PC-3 (cell line): ENCODE results near the gene PEPD. TPM values are rescaled to one million over a fixed set of nuclear protein-coding genes. Genes with fewer than 3 reads are reported as not detected.

Experiments
- ATAC-seq: fragments of 200-7000 bp; cut with Tn5 transposase; 2 replicates; pipeline ENCODE4 v1.9.1; 2020; ENCODE audit warnings: mild to moderate bottlenecking, moderate library complexity
- BruUV-seq: library from RNA; stranded (reverse); fragments of 400-500 nt; replicated peaks from 2 replicates; lab custom pipeline; 2021; lab: Mats Ljungman, UMichigan
- CTCF ChIA-PET: fragments of 300-600 bp; sonication (Branson Sonifier 250); formaldehyde crosslinking; loops from one replicate; lab custom pipeline; 2022; ENCODE audit warnings: antibody characterized with exemption; lab: Charles Lee
- POLR2A ChIA-PET: fragments of 300-600 bp; sonication (Branson Sonifier 250); formaldehyde crosslinking; loops from one replicate; lab custom pipeline; 2022; ENCODE audit warnings: antibody characterized with exemption; ENCODE audit not compliant: unreplicated experiment; lab: Charles Lee
- DNase-seq: peaks from one replicate; pipeline ENCODE4 v3.0.0-alpha.2; 2015
- H2AFZ ChIP-seq: fragments of 300-600 bp; sonication (generic); 2 replicates; pipeline ENCODE4 v1.6.0; 2016; ENCODE audit warnings: antibody characterized with exemption, low read length
- H3F3A ChIP-seq: fragments of 300-600 bp; sonication (generic); one replicate; pipeline ENCODE4 v1.6.0; 2017; ENCODE audit warnings: antibody characterized with exemption, low read length, control low read depth, mild to moderate bottlenecking; ENCODE audit not compliant: unreplicated experiment
- H3K27ac ChIP-seq: fragments of 300-600 bp; sonication (generic); 2 replicates; pipeline ENCODE4 v1.5.1; 2016; ENCODE audit warnings: mild to moderate bottlenecking, low read length
- H3K27me3 ChIP-seq: fragments of 300-600 bp; sonication (generic); 2 replicates; pipeline ENCODE4 v1.6.1; 2016; ENCODE audit warnings: low read length, mixed read lengths
- H3K36me3 ChIP-seq: fragments of 300-600 bp; sonication (generic); 2 replicates; pipeline ENCODE4 v1.6.1; 2016; ENCODE audit warnings: low read depth, mixed run types, low read length, mixed read lengths
- H3K4me1 ChIP-seq: fragments of 300-600 bp; sonication (generic); 2 replicates; pipeline ENCODE4 v1.5.1; 2016; ENCODE audit warnings: low read length; ENCODE audit not compliant: insufficient read depth
- H3K4me2 ChIP-seq: fragments of 300-600 bp; sonication (generic); 2 replicates; pipeline ENCODE4 v1.6.0; 2016; ENCODE audit warnings: low read length
- H3K4me3 ChIP-seq: fragments of 300-600 bp; sonication (generic); 2 replicates; pipeline ENCODE4 v1.5.1; 2016; ENCODE audit warnings: mild to moderate bottlenecking, low read length, mixed read lengths
- H3K79me2 ChIP-seq: fragments of 300-600 bp; sonication (generic); 2 replicates; pipeline ENCODE4 v1.6.1; 2017; ENCODE audit warnings: low read length, mixed read lengths
- H3K9ac ChIP-seq: fragments of 300-600 bp; sonication (generic); 2 replicates; pipeline ENCODE4 v1.6.0; 2016; ENCODE audit warnings: mild to moderate bottlenecking, low read length
- H3K9me2 ChIP-seq: fragments of 300-600 bp; sonication (generic); replicated peaks from 2 replicates; pipeline ENCODE4 v1.6.1; 2016; ENCODE audit warnings: mixed run types, low read length, mixed read lengths
- H3K9me3 ChIP-seq: fragments of 300-600 bp; sonication (generic); 2 replicates; pipeline ENCODE4 v1.6.1; 2016; ENCODE audit warnings: low read length, mixed read lengths
- H4K20me1 ChIP-seq: fragments of 300-600 bp; sonication (generic); 2 replicates; pipeline ENCODE4 v1.6.1; 2016; ENCODE audit warnings: low read length, mixed read lengths
- CTCF ChIP-seq: fragments of 300-600 bp; sonication (generic); conservative IDR thresholded peaks from 2 replicates; pipeline ENCODE4 v1.5.1; 2017; ENCODE audit warnings: antibody characterized with exemption, low read depth, mild to moderate bottlenecking, low read length
- EZH2 ChIP-seq: fragments of 300-600 bp; sonication (generic); IDR thresholded peaks from one replicate; pipeline ENCODE4 v1.6.1; 2017; ENCODE audit warnings: antibody characterized with exemption, mild to moderate bottlenecking, low read length; ENCODE audit not compliant: unreplicated experiment
- EZH2phosphoT487 ChIP-seq: fragments of 300-600 bp; sonication (generic); IDR thresholded peaks from 2 replicates; pipeline ENCODE4 v1.6.1; 2018; ENCODE audit warnings: mild to moderate bottlenecking, antibody characterized with exemption, low read length, borderline replicate concordance
- intact Hi-C: fragments of 100-400 bp; cut with micrococcal nuclease; formaldehyde crosslinking; loops from 2 replicates; pipeline ENCODE4 v1.9.0; 2023
- total RNA-seq: library from RNA; depleted of rRNA; stranded (reverse); fragments of >200 nt; gene quantifications from 2 replicates; pipeline ENCODE4 v1.2.3, GENCODE V29; 2014

The PEPD gene
- total RNA-seq, 1 experiment from 2014 or later = 53.4 TPM

GRCh38 chr19:33424181-33424580 is 97.4 kb downstream of the PEPD start:
- TF ChIP-seq EZH2 (no peak), CTCF (no peak), EZH2phosphoT487 (no peak)
- no peaks in the 10 kb centered on the region for H3K4me1 ChIP-seq
- no peaks in the 10 kb centered on the region for H3K9me3 ChIP-seq
- BruUV-seq = no TSS peak
- H3F3A ChIP-seq = no peaks in the 10 kb centered on the region
- H3K79me2 ChIP-seq = no peaks in the 10 kb centered on the region
- no peaks in the 10 kb centered on the region for H3K9me2 ChIP-seq
- H3K4me2 ChIP-seq = no peak overlapping the region
- DNase-seq (no peak), ATAC-seq (no peak)
- intact Hi-C loops = no loop called here
- no peak overlapping the region for H2AFZ ChIP-seq
- H3K4me3 ChIP-seq = no peak overlapping the region
- H3K36me3 ChIP-seq = no peaks in the 10 kb centered on the region
- H3K9ac ChIP-seq = no peak overlapping the region
- H3K27me3 ChIP-seq = no peaks in the 10 kb centered on the region
- no peaks in the 10 kb centered on the region for H4K20me1 ChIP-seq
- H3K27ac ChIP-seq = no peak overlapping the region
- ChIA-PET CTCF (no interaction called here), POLR2A (no interaction called here)

DNA sequence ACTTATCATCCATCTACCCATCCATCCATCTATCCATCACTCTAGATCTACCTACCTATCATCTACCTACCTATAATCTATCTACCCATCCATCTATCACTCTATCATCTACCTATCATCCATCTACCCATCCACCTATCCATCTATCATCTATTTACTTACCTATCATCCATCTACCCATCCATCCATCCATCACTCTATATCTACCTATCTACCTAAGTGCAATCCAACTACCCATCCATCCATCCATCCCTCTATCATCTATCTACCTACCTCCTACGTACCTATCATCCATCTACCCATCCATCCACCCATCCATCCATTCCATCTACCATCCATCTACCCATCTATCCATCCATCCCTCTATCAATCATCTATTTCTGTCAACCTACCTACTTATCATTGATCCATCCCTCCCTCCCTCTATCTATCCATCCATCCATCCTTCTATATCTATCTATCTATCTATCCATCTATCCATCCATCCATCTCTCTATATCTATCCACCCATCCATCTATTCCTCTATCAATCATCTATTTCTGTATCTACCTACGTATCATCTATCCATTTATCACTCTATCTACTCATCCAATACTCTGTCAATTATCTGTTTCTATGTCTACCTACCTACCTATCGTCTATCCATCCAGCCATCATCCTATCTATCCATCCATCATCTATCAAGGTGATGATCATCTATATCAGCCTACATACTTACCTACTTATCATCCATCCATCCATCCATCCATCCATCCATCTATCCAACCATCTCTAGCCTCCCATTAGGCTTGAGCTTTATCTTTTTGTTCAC is 99.0 kb downstream of the PEPD start:
- no TSS peak for BruUV-seq
- Histone ChIP-seq H3K9me2 (no peaks in the 10 kb centered on the region), H3K4me1 (no peaks in the 10 kb centered on the region), H2AFZ (no peak overlapping the region), H3K27me3 (no peaks in the 10 kb centered on the region), H3K9me3 (no peaks in the 10 kb centered on the region), H3K9ac (no peak overlapping the region), H3F3A (no peaks in the 10 kb centered on the region), H3K36me3 (no peaks in the 10 kb centered on the region), H3K27ac (no peak overlapping the region), H3K4me2 (no peak overlapping the region), H3K4me3 (no peak overlapping the region), H3K79me2 (no peaks in the 10 kb centered on the region), H4K20me1 (no peaks in the 10 kb centered on the region)
- POLR2A ChIA-PET = no interaction called here
- TF ChIP-seq EZH2phosphoT487 = no peak
- TF ChIP-seq EZH2 = no peak
- TF ChIP-seq CTCF = no peak
- CTCF ChIA-PET = no interaction called here
- intact Hi-C loops = no loop called here
- DNase-seq = no peak
- no peak for ATAC-seq

- Histone ChIP-seq H3K9ac (no peak overlapping the region), H3K4me3 (no peak overlapping the region), H2AFZ (no peak overlapping the region), H3F3A (no peaks in the 10 kb centered on the region), H3K9me3 (no peaks in the 10 kb centered on the region), H3K4me2 (no peak overlapping the region), H3K4me1 (peaks cover 10% of the 10 kb centered on the region; the same call in 1 of the 2 replicates), H4K20me1 (no peaks in the 10 kb centered on the region), H3K27me3 (no peaks in the 10 kb centered on the region), H3K36me3 (no peaks in the 10 kb centered on the region), H3K9me2 (no peaks in the 10 kb centered on the region), H3K27ac (no peak overlapping the region), H3K79me2 (no peaks in the 10 kb centered on the region)
- ATAC-seq = no peak
- ChIA-PET POLR2A (no interaction called here), CTCF (no interaction called here)
- DNase-seq = no peak
- no TSS peak for BruUV-seq
- intact Hi-C loops = no loop called here
- no peak for TF ChIP-seq CTCF
- TF ChIP-seq EZH2phosphoT487 = no peak
- no peak for TF ChIP-seq EZH2
These were observed 100.2 kb downstream of the PEPD start for GRCh38 chr19:33421368-33421767.
